ENCODE results near the gene EMC8.

EMC8 gene

GRCh38 chr16:85755929-85756768 lies 43.2 kb downstream of the EMC8 start (continued):
- TF ChIP-seq HOXD13 (CRISPR knock-in tag; IDR thresholded peaks at IDR 0.05; ENCODE audit: borderline replicate concordance) = no peak
- peak; percentile 65 for TF ChIP-seq ZIC2 (tag by site-specific recombination; IDR thresholded peaks at IDR 0.05)
- no peak for TF ChIP-seq GLI2 (tag by site-specific recombination; IDR thresholded peaks at IDR 0.05; ENCODE audit: borderline replicate concordance, low read depth)

- Histone ChIP-seq H3K27ac (ENCODE audit: extremely low read depth, low read depth, low read length) (no peak overlapping the region), H3K9me3 (ENCODE audit: control insufficient read depth, insufficient read depth, low read depth, low read length) (no peaks in the 10 kb centered on the region), H3K36me3 (ENCODE audit: control insufficient read depth in 2 of 2, insufficient read depth in 1 of 2, low read length in 2 of 2) (no peaks in the 10 kb centered on the region), H3K4me1 (ENCODE audit: control insufficient read depth, insufficient read depth, low read length) (peaks cover 5% of the 10 kb centered on the region; the same call in 1 of the 2 replicates), H3K4me3 (ENCODE audit: low read depth, low read length) (no peak overlapping the region)
- POLR2A ChIA-PET = no interaction called here
- no peak for TF ChIP-seq KLF8 (tag by site-specific recombination; IDR thresholded peaks at IDR 0.05)
- no peak for TF ChIP-seq PBX3 (CRISPR knock-in tag; IDR thresholded peaks at IDR 0.05)
- no peak for TF ChIP-seq ZSCAN16 (tag by site-specific recombination; IDR thresholded peaks at IDR 0.05)
- no peak for TF ChIP-seq ZXDB (tag by site-specific recombination; IDR thresholded peaks at IDR 0.05)
- TF ChIP-seq ZBTB1 (tag by site-specific recombination; IDR thresholded peaks at IDR 0.05) = no peak
- no peak for TF ChIP-seq ZNF426 (tag by site-specific recombination; IDR thresholded peaks at IDR 0.05)
- no peak for TF ChIP-seq ZNF707 (tag by site-specific recombination; IDR thresholded peaks at IDR 0.05)
- TF ChIP-seq SALL2 (tag by site-specific recombination; IDR thresholded peaks at IDR 0.05; ENCODE audit: borderline replicate concordance) = no peak
- no peak for TF ChIP-seq ZNF48 (tag by site-specific recombination; IDR thresholded peaks at IDR 0.05)
- TF ChIP-seq YY2 (tag by site-specific recombination; IDR thresholded peaks at IDR 0.05) = no peak
- TF ChIP-seq GFI1B (tag by site-specific recombination; IDR thresholded peaks at IDR 0.05) = no peak
- no peak for TF ChIP-seq PRDM2 (tag by site-specific recombination; IDR thresholded peaks at IDR 0.05; ENCODE audit: borderline replicate concordance)
- TF ChIP-seq ZNF433 (tag by site-specific recombination; IDR thresholded peaks at IDR 0.05; ENCODE audit: low read depth) = no peak
- TF ChIP-seq TCF7L2 (IDR thresholded peaks at IDR 0.05; ENCODE audit: borderline replicate concordance, low read depth, low read length) = no peak
- no peak for TF ChIP-seq MYNN (tag by site-specific recombination; IDR thresholded peaks at IDR 0.05; ENCODE audit: borderline replicate concordance)
- no peak for TF ChIP-seq ZNF16 (tag by site-specific recombination; IDR thresholded peaks at IDR 0.05; ENCODE audit: low read depth)
- TF ChIP-seq ZBTB11 (tag by site-specific recombination; conservative IDR thresholded peaks at IDR 0.05; ENCODE audit: low read depth) = no peak
- CTCF ChIA-PET = interaction anchor here (0.6 kb wide), 1 partner anchor 264 kb away, joined by 3 read pairs; no protein-coding TSS in a partner anchor
Observed at GRCh38 chr16:85754413-85754812, 44.9 kb downstream of the EMC8 start.

All from HEK293 (cell line).